ENCODE data around the gene LCAT.
A peak's percentile ranks its signal among the peaks of the same experiment; 100 is the strongest.

LCAT gene, protein sequence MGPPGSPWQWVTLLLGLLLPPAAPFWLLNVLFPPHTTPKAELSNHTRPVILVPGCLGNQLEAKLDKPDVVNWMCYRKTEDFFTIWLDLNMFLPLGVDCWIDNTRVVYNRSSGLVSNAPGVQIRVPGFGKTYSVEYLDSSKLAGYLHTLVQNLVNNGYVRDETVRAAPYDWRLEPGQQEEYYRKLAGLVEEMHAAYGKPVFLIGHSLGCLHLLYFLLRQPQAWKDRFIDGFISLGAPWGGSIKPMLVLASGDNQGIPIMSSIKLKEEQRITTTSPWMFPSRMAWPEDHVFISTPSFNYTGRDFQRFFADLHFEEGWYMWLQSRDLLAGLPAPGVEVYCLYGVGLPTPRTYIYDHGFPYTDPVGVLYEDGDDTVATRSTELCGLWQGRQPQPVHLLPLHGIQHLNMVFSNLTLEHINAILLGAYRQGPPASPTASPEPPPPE

GRCh38 chr16:67943619-67944504 lies at the start of gene LCAT:
Gene LCAT (minus strand): TSS chr16:67944120. CDS start chr16:67944101, 19 bp downstream.
- in situ Hi-C loops (cut with HindIII; ENCODE audit: low pct_ligation_motif_present, low pct_unique_long_range_greater_than_20kb, low sequenced_read_pairs): no loop called here
- no peak for DNase-seq

- in situ Hi-C loops (cut with HindIII; ENCODE audit: low pct_ligation_motif_present, low pct_unique_long_range_greater_than_20kb, low sequenced_read_pairs): loop anchor here (25.0 kb wide), 1 partner anchor 219 kb away; no protein-coding TSS in a partner anchor
Measured at GRCh38 chr16:67993207-67994039, 49.5 kb upstream of the LCAT start.

DNA sequence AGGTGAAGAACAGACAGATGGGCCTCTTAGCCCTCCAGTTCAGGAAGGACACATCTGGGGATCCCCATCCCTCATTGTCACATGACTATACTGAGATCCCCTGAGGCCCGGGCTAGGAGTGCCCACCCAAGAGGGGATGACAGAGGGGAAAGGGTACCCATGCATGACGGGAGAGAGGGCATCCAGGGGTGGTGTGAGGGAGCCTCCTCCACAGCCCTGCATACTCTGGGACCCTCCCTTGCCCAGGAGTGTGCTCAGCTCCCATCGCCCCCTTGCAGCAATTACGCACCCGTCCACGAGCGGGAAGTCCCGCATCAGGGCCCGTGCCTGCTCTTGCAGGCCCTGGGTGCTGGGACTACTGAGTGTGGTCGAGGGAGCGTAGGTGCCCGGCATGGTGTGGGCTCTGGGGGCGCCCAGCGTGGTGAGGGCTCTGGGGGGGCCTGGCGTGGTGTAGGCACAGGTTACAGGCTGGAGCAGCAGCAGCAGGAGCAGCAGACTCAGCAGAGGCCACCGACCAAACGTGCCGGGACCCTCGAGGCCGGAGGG lies 48.8 kb upstream of the LCAT start:
- in situ Hi-C loops (cut with HindIII; ENCODE audit: low pct_ligation_motif_present, low pct_unique_long_range_greater_than_20kb, low sequenced_read_pairs): loop anchor here (25.0 kb wide), 1 partner anchor 220 kb away; no protein-coding TSS in a partner anchor
- no peak for DNase-seq

More at GRCh38 chr16:67993207-67994039, 49.5 kb upstream of the LCAT start:
- peak; percentile 76 for DNase-seq

DNA sequence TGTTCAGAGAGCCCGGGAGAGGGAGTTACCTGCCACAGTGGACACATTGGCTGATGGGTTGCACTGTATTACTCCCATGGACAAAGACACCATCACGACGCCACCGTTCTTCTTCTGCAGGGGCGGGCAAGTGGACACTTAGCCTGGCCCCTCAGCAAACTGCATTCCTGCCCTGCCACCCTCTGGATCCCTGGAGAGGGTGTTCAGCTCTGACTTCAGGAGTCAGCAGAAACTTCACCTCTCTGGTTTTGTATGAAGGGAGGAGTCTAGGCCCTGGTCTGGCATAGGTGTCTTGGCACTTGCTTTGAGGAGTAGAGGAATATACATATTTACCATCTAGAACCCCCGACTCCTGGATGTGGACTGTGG lies 46.1 kb upstream of the LCAT start:
- no peak for DNase-seq
- in situ Hi-C loops (cut with HindIII; ENCODE audit: low pct_ligation_motif_present, low pct_unique_long_range_greater_than_20kb, low sequenced_read_pairs): loop anchor here (25.0 kb wide), 1 partner anchor 222 kb away; no protein-coding TSS in a partner anchor

DNA sequence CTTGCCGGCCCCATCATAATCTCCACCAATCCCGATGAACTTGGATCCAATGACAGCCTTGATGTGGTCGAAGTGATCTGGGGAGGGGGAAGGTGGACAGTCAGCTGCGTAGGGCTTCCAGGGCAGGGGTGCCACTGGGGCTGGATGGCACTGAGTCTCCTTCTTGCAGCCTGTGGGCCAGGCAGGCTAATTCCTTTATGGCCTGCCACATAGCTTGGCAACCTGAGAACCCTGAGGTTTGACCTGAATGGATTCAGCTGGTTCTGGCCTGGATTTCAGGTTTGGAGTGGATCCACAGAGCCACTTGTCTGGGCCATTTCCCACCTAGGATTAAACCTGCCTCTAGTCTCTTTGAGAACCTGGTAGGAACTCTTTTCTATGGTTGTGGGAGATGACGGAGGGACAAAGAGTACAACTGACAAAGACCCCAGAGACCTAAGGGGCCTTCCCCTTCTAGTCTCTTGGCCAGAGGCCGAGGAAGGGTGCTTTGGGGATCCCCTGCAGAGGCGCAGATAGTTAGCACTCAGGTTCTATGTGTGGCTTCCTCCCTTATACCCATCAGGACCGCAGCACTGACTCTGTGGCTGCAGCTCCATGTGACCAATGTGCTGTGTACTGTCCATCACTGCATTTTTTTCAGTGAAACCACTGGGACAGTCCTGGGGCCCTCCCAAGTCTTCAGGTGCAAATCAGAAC lies 45.5 kb upstream of the LCAT start:
- in situ Hi-C loops (cut with HindIII; ENCODE audit: low pct_ligation_motif_present, low pct_unique_long_range_greater_than_20kb, low sequenced_read_pairs): loop anchor here (25.0 kb wide), 1 partner anchor 223 kb away; no protein-coding TSS in a partner anchor

DNA sequence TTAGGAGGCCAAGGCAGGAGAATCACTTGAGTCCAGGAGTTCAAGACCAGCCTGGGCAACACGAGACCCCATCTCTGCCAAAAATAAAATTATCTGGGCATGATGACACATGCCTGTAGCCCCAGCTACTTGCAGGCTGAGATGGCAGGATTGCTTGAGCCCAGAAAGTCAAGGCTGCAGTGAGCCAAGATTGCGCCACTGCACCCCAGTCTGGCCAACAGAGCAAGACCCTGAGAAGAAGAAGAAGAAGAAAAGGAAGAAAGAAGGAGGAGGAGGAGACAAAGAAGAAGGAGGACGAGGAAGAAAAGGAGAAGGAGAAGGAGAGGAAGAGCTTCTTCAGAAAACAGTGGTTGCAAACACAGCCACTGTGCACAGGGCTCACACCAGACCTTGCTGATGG lies 44.8 kb upstream of the LCAT start:
- in situ Hi-C loops (cut with HindIII; ENCODE audit: low pct_ligation_motif_present, low pct_unique_long_range_greater_than_20kb, low sequenced_read_pairs): loop anchor here (25.0 kb wide), 1 partner anchor 224 kb away; no protein-coding TSS in a partner anchor
- DNase-seq: no peak

More for the DNA sequence above, 45.5 kb upstream of the LCAT start:
- no peak for DNase-seq

DNA sequence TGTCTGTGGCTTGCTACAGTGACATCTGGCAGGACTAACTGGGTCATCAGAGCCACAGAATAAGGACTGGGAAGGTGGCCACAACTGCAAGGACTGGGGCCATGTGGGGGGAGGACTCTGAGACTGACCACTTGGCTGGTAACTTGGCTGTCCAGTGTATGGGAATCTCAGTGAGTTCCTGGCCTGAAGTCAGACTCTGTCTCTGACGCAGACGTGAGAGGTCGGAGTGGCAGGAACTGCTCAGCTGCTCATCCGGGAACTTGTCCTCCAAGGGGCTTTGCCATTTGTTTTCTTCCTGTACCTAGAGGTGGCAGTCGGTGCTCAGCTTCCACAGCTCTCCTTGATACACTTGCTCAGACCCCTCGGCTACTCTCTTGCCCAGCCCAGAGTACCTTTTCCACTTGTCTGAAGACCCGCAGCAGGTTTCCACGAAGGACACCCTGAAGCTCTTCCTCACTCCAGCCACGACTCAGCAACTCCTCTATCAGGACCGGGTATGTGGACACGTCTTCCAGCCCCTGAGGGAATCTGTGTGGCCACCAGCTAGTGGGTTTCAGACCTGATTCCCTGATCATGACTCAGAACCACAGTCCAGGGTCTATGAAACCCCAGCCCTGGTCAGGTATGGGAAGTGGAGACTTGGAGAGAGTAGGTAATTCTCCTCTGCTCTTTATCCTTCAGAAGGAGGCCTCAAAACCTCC lies 43.7 kb upstream of the LCAT start:
- in situ Hi-C loops (cut with HindIII; ENCODE audit: low pct_ligation_motif_present, low pct_unique_long_range_greater_than_20kb, low sequenced_read_pairs): loop anchor here (25.0 kb wide), 1 partner anchor 225 kb away; no protein-coding TSS in a partner anchor

DNA sequence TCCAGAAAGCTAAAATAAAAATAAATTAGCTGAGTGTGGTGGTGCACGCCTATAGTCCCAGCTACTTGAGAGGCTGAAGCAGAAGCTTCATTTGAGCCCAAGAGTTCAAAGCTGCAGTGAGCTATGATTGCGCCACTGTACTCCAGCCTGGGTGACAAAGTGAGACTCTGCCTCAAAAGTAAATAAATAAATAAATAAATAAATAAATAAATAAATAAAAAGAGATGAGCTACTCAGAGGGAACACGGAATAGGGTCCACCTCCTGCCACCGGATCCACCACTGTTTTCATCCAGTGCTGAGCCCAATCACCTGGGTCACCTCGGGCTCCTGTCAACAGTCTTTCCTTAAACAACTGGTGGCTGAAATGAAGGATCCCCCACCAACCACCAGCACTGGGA lies 43.0 kb upstream of the LCAT start:
- in situ Hi-C loops (cut with HindIII; ENCODE audit: low pct_ligation_motif_present, low pct_unique_long_range_greater_than_20kb, low sequenced_read_pairs): loop anchor here (25.0 kb wide), 1 partner anchor 225 kb away; no protein-coding TSS in a partner anchor
- DNase-seq: no peak

More for the DNA sequence above, 43.7 kb upstream of the LCAT start:
- no peak for DNase-seq

DNA sequence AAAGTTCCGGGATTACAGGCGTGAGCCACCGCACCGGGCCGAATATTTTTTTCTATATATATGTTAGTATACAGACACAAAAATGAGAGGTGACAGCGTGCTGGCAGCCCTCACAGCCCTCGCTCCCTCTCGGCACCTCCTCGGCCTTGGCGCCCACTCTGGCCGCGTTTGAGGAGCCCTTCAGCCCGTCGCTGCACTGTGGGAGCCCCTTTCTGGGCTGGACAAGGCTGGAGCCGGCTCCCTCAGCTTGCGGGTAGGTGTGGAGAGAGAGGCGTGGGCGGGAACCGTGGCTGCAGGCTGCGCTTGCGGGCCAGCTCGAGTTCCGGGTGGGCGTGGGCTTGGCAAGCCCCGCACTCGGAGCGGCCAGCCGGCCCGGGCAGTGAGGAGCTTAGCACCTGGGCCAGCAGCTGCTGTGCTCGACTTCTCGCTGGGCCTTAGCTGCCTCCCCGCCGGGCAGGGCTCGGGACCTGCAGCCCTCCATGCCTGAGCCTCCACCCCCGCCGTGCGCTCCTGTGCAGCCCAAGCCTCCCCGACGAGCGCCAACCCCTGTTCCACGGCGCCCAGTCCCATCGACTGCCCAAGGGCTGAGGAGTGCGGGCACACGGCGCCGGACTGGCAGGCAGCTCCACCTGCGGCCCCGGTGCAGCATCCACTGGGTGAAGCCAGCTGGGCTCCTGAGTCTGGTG lies 38.2 kb upstream of the LCAT start:
- in situ Hi-C loops (cut with HindIII; ENCODE audit: low pct_ligation_motif_present, low pct_unique_long_range_greater_than_20kb, low sequenced_read_pairs): loop anchor here (25.0 kb wide), 1 partner anchor 230 kb away; no protein-coding TSS in a partner anchor
- no peak for DNase-seq

DNA sequence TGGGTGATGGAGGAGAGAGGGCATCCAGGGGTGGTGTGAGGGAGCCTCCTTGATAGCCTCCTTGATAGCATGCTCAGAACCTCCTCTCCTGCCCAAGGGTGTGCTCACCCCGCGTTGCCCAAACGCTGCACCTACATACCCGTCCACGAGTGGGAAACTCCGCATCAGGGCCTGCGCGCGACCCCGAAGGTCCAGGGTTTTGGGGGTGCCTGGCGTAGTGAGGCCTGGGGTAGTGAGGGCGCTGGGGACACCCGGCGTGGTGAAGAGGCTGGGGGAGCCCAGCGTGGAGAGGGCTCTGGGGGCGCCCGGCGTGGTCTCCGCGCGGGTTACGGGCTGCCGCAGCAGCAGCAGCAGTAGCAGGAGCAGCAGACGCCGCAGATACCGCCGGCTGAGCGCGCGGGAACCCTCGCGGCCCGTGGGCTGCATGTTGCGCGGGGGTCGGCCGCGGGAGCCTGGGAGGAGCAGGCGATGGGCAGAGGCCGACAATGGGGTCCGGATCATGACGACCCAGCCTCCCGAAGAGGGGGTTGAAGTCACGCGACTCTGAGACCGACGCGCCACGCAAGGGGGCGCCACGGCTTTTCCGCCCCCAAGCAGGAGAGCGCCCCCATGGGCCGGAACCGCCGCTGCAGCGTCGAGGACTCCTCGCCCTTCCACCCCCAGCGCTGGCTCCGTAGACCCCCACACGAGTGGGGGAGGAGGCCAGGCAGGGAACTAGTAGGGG lies 36.2 kb upstream of the LCAT start, which contains the start of gene DPEP3:
TSS of gene DPEP3 (minus strand) at position 545 of the 724 bp plus-strand sequence. CDS start at position 426, 119 bp downstream.
- in situ Hi-C loops (cut with HindIII; ENCODE audit: low pct_ligation_motif_present, low pct_unique_long_range_greater_than_20kb, low sequenced_read_pairs): loop anchor here (25.0 kb wide), 1 partner anchor 232 kb away; no protein-coding TSS in a partner anchor
- DNase-seq: no peak

DNA sequence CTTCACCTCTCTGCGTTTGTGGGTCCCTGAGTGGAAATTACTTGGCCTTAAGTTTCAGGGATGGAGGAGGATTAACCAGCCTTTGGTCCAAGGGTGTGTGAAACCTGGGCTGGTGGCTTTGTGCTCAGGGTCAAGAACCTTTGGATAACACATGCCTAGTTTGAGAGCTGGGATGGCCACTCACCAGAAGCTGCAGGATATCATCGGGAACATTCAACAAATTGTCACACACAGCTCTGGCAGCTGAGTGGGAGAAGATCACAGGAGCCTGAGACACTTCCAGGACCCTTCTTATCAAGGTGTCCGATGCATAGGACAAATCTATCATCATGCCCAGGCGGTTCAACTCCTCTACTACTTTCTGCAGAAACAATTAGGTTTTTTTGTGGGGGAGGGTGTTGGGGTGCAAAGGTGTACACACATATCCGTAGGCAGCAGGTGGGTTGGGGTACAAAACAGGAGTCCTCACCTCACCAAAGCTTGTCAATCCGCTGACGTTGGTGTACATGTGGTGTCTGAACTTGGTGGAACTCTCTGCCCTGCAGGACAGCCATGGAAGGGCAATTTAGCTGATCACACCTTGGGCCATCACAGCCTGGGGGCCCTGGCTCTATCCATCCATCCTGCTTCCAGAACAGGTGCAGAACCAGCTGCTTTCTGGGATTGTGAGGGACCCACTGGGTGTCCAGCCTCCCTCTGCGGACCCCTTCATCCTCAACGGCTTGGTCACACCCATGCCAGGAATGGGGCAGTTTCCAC lies 33.7 kb upstream of the LCAT start:
- in situ Hi-C loops (cut with HindIII; ENCODE audit: low pct_ligation_motif_present, low pct_unique_long_range_greater_than_20kb, low sequenced_read_pairs): loop anchor here (25.0 kb wide), 1 partner anchor 235 kb away; no protein-coding TSS in a partner anchor
- DNase-seq: no peak

DNA sequence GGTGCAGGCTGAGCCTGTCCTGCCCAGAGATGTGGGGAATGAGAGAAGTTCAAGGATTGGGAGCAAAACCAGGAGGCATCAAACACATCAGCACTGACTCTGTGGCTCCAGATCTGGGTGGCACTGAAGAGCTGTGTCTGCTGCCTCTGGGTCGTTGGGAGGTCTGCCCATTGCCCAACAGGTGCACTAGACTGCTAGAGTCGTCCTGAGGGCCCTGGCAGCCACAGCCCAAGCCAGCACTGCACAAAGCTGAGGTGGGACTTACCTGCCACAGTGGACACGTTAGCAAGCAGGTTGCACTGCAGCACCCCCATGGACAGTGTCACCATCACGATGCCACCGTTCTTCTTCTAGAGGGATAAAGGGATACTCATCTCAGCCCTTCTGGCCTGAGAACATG lies 33.1 kb upstream of the LCAT start:
- in situ Hi-C loops (cut with HindIII; ENCODE audit: low pct_ligation_motif_present, low pct_unique_long_range_greater_than_20kb, low sequenced_read_pairs): loop anchor here (25.0 kb wide), 1 partner anchor 235 kb away; no protein-coding TSS in a partner anchor
- no peak for DNase-seq

DNA sequence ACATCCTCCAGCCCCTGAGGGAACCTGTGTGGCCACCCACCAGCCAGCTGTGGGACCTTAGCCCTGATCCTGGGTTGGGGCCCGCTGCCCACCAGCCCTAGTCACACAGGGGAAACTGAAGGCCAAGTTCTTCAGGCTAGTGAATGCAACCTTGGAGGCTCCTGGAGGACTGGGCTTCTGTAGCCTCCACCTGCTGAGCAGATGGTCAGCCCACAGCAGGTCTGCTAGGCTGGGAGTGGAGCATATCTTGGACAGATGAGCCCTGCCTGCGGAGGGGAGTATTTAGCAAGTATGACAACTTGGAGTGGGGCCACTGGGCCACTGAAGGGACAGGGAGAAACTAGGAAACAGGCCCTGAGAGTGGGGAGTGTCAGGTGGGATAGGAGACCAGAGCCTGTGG lies 32.3 kb upstream of the LCAT start:
- DNase-seq: no peak
- in situ Hi-C loops (cut with HindIII; ENCODE audit: low pct_ligation_motif_present, low pct_unique_long_range_greater_than_20kb, low sequenced_read_pairs): loop anchor here (25.0 kb wide), 1 partner anchor 236 kb away; no protein-coding TSS in a partner anchor

GRCh38 chr16:67975321-67976105 lies 31.6 kb upstream of the LCAT start:
- no peak for DNase-seq
- in situ Hi-C loops (cut with HindIII; ENCODE audit: low pct_ligation_motif_present, low pct_unique_long_range_greater_than_20kb, low sequenced_read_pairs): loop anchor here (25.0 kb wide), 1 partner anchor 237 kb away; no protein-coding TSS in a partner anchor

Data from ACHN (cell line).